NAMALWA (cell line): Measurements from ENCODE around the gene PRXL2B.

Experiments used
- DNase-seq: peaks from one replicate; pipeline ENCODE4 v3.0.0-alpha.2; 2015; ENCODE audit warnings: low spot score

PRXL2B gene

DNA sequence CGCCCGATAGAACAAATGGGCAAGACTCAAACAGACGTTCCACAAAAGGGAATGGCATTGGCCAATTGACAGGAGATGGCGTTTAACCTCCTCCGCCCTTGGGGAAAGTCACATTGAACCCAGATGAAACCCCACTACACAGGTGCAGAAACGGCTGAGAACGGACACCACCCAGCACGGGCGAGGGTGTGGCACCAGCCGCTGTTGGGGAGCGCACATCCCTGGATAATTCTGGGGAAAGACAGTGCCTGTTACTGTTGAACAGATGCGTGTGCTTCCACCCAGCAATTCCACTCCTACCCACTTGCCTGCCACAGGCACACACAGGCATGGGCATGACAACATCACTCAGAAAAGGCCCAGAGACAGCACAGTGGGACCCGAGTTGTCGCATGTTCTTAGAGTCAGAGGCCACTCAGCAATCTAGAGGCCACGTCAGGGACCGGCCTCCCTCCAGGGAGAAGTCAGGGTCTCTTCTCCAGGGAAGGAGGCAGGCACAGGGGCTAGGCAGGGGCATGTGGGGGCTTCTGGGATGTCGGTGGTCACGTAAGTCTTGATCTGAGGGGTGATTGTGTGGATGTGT, 15.2 kb downstream of the PRXL2B start:
- no peak for DNase-seq

- no peak for DNase-seq
Measured at GRCh38 chr1:2602311-2602835, 15.8 kb downstream of the PRXL2B start.

DNA sequence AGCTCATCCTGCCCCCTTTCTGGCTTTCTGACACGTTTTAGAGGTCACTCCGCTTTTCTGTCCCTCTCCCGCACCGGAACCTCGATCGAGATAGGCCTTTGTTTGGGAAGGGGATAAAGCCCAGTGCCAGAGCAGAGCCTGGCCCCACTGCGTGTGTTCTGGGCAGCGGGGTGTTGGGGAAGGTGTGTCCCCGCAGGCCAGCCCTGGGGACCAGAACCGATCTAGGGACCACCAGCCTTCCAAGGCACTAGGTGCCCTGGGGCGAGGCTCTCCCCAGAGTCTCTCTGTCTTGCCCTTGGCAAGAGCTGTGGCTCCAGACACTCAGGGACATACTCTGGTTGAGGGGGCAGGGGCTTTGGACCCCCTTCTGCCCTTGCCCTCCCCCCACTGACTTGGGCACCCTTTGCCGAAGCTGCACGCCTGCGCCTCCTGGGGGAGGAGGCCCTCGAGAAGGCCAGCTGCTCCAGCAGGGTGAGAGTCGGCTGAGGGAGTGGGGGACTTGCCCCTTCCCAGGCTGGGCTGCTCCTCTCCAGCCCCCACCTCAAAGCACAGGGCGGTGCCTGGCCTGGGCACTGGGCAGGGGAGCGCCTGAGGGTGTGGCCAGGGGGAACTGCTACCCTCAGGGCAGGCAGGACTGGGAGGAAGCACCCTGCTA, 16.4 kb downstream of the PRXL2B start:
- DNase-seq, result no peak

GRCh38 chr1:2603521-2604155, 17.1 kb downstream of the PRXL2B start:
- no peak for DNase-seq

DNA sequence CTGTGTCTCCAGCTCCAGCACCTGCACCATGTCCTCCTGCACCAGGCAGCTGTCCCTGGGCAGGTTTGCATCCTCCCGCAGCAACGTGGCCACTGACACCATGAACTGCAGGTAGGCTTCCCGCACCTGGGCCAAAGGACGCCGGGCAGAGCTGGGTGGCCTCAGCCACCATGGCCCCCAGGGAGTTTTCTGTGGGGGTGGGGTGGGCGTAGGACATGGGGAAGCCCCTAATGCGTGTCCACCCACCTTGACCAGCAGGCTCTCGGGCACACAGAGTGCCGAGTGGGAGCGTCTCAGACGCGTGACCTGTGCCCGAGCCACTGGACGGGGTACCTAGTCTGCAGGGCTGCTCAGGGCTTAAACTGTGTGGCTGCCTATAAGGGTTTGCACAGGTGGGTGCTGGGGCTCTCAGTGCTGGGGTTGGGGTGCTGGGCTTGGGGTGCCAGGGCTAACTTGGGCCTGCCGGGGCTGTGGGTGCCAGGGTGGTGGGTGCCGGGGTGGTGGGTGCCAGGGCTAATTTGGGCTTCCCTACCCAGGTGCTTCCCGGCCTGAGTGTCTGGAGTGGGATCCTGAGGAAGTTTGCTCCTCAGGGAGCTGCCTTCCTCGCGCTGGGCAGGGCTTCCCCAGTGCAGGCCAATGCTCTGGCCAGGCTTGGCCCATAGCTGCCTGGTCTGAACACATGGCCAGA, 17.7 kb downstream of the PRXL2B start:
- DNase-seq, result no peak

GRCh38 chr1:2604844-2605508, 18.4 kb downstream of the PRXL2B start:
- no peak for DNase-seq

- no peak for DNase-seq
Measured at GRCh38 chr1:2605509-2606395, 19.2 kb downstream of the PRXL2B start.

DNA sequence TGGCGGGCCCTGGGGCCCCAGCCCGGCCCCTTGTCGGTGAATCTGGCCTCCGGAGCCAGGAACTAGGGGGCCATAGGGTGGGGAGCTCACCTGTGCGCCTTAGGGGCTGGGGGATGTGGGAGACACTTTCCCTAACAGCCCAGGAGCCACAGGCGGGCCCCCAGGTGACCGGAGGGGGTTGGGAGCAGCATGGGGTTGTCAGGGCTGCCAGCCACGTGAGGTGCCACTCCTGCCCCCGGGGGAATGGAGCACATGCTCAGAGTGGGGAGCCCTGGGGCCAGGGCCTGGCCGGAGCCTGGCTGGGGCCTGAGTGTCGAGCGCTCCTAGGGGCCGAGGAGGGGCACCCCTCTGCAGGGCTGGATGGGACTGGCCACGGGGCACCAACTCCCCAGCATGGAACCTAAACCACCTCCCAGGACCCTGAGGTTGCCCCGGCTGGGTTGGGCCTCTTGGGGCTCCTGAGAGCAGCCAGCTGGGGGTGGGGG, 19.9 kb downstream of the PRXL2B start:
- DNase-seq, result no peak

DNA sequence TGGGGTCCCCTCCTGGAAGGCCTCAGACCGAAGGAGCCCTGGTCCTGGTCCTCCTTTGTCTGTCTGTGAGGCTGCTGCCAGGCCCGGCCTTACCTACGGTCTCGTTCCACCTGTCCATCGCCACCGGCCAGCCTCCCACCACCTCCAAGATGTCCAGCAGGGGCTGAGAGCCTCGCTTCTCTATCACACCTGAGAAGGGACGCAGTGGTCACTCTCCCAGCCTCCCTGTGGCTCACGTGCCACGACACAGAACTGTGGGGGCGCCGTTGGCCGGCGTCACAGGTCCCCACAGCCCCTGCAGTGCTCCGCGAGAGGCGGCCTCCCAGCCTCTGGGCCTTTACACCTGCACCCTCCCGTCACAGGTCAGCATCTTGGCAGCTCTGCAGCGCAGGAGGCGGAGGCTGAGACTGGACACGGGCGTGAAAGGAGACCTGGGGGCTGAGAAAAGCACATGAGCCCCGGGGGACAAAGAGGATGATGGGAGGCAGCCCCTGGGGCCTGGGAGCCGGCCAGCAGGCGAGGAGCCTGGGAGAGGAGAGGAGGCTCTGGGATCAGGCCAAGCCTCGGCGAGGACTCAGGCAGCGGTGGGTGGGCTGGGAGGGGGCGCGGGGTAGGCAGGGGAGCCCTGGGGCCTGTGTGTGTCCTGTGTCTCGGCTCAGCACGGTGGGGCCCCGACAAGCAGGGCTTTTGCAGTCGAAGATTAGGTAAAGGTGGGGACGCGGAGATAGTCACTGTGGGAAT, 20.5 kb downstream of the PRXL2B start:
- no peak for DNase-seq

GRCh38 chr1:2607641-2608091, 21.1 kb downstream of the PRXL2B start:
- no peak for DNase-seq

- DNase-seq, result no peak
Measured at GRCh38 chr1:2609319-2610035, 22.9 kb downstream of the PRXL2B start.

DNA sequence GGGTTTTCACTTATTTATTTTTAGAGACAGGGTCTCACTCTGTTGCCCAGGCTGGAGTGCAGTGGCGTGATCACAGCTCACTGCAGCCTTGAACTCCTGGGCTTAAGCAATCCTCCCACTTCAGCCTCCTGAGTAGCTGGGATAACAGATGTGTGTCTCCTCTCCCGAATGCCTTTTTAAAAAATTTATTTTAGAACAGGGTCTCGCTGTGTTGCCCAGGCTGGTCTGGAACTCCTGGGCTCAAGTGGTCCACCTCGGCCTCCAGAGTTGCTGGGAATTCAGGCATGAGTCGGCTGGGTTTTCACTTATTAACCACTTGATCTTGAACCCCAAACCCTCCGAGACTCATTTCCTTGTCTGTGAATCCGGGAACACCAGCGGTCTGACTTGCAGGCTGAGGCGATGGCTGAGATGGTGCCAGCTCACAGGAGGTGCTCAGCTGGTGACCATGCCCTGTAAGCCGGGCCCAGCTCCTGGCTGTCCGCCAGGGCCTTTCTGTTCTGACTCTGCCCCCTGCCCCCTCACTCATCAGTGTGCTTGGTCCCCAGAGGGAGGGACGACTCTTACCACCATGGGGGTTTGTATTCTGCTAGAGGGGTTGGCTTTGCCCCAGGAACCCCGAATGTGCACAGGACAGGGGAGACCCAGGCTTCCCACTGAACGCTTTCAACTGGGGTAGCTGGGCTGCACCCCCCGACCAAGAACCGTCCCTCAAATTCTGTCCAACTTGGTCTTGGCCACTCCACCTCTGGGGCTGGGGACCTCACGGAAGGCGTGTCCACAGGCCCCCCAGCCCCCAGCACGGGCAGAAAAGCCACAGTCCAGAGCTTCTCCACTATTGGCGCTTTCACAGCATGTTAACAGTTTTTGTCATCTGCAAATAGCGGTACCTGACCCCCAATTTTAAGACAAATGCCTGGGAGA, 23.7 kb downstream of the PRXL2B start:
- DNase-seq, result no peak

GRCh38 chr1:2611031-2611501, 24.5 kb downstream of the PRXL2B start:
- DNase-seq, result peak; percentile 54

DNA sequence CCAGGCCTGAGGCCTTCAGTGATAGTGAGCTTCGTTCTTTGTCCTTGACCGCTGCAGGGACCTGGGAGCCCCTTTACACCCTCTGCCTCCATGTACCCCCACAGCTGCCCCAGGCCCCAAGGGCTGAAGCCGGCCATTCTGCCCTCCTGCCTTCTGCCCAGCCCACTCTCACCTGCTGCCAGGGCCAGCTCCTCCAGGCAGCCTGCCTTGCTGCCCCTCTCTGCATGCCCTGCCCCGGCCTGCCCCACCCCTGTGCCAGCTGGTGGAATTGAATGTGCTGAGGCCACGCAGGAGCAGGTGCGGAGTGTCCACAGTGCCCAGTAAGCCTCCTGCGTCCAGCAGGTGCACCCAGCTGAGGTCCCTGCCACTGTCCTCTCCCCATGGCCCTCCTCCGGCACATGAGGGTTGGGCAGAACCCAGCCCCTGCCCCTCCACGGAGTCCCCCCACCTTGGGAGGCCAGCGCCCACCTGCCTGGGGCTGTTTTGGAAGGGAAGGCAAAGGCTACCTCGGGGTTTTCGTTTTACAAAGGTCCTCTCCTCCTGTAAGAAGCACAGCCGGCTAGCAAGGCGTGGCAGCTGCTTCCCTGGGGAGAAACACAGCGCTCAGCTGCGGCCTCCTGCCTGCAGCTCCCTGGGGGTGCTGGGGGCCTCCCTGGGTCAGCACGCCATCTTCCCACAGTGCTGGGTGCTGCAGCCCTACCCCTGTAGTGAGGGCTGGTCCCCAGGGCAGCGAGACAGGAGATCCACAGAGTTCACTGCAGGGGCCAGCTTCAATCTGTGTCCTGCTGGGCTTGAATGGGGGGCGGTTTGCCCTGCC, 25.3 kb downstream of the PRXL2B start:
- no peak for DNase-seq

- DNase-seq, result no peak
Measured at GRCh38 chr1:2612591-2613365, 26.2 kb downstream of the PRXL2B start.

DNA sequence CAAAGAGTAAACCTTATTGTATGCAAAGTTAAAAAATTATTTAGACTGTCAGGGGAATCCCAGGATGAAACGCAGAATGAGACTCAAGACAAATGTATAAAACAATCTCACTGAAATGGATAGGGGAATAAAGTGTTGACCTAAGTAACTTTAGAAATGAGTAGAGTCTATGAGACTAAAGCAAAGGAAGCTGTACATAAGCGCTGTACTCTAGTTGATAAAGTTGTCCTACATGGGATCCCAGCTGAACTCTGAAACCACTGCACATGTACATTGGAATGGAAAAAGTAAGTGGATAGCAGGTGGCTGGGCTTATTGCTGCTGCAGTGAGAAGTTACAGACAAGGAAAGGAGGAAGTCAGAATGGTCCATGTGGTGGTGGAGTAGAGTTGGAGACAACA, 27.6 kb downstream of the PRXL2B start:
- no peak for DNase-seq
